Measurements from ENCODE around the gene FILIP1L. TPM values are rescaled to one million over a fixed set of nuclear protein-coding genes. Genes with fewer than 3 reads are reported as not detected.

The FILIP1L gene
- polyA plus RNA-seq, 1 experiment = 31.2 TPM

DNA sequence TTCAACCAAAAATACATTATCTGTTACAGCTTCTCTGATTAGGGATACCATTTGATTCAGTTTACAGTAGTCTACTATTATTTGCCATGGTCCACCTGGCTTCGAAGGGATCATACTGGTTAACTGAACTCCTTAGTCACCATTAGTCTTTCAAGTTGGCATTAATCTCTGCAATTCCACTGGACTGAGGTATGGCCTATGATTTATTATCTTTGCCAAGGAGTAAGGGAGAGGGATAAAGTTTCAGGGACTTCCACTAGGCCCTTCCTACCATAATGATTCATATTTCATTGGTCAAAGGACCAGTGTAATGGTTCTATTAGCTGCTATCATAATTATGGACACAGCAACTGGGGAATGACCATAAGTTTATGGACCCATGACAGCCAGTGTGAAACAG lies 303.9 kb downstream of the FILIP1L start:
- ChIA-PET POLR2A (no interaction called here), CTCF (no interaction called here)
- no peak overlapping the region for H3K4me3 ChIP-seq (ENCODE audit: low read depth, low read length)

DNA sequence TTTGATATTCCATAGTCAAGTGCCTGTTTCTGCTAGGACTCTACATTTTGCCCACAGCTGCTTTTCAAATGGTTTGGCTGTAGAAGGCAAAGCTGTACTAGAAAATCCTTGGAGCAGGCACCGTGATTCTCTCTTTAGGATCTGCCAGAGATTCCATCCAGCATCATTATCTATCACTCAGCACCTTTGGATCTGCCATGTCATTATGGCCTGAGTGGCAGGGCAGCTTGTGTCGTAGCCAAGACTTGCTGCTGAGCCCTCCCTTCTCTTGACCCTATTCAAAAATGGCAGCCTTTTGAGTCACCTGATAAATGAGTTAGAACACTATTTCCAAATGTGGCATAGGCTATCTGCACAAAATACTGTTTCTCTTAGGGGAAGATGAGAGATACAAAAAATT lies 304.7 kb downstream of the FILIP1L start:
- DNase-seq (ENCODE audit: low read depth) = no peak
- TF ChIP-seq, protein P1, sequence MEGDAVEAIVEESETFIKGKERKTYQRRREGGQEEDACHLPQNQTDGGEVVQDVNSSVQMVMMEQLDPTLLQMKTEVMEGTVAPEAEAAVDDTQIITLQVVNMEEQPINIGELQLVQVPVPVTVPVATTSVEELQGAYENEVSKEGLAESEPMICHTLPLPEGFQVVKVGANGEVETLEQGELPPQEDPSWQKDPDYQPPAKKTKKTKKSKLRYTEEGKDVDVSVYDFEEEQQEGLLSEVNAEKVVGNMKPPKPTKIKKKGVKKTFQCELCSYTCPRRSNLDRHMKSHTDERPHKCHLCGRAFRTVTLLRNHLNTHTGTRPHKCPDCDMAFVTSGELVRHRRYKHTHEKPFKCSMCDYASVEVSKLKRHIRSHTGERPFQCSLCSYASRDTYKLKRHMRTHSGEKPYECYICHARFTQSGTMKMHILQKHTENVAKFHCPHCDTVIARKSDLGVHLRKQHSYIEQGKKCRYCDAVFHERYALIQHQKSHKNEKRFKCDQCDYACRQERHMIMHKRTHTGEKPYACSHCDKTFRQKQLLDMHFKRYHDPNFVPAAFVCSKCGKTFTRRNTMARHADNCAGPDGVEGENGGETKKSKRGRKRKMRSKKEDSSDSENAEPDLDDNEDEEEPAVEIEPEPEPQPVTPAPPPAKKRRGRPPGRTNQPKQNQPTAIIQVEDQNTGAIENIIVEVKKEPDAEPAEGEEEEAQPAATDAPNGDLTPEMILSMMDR (IDR thresholded peaks at IDR 0.05; ENCODE audit: insufficient read depth, low read depth, low read length) = no peak
- CTCF ChIA-PET = interaction anchor here (0.6 to 2.3 kb wide), 5 partner anchors 15 to 211 kb away, joined by 3 to 13 read pairs (median 3); no protein-coding TSS in a partner anchor
- no peak overlapping the region for H3K4me3 ChIP-seq (ENCODE audit: low read depth, low read length)
- H3K36me3 ChIP-seq (ENCODE audit: control insufficient read depth, insufficient read depth, low read length) = no peaks in the 10 kb centered on the region
- POLR2A ChIA-PET = no interaction called here
- H3K27me3 ChIP-seq (ENCODE audit: control insufficient read depth, insufficient read depth, low read length) = peaks cover 2% of the 10 kb centered on the region; the same call in 1 of the 2 replicates

More for the DNA sequence above, 303.9 kb downstream of the FILIP1L start:
- Histone ChIP-seq H3K27me3 (ENCODE audit: control insufficient read depth, insufficient read depth, low read length) (peaks cover 2% of the 10 kb centered on the region; the same call in 1 of the 2 replicates), H3K36me3 (ENCODE audit: control insufficient read depth, insufficient read depth, low read length) (no peaks in the 10 kb centered on the region)
- DNase-seq (ENCODE audit: low read depth) = no peak
- TF ChIP-seq, protein P1 (IDR thresholded peaks at IDR 0.05; ENCODE audit: insufficient read depth, low read depth, low read length) = no peak

DNA sequence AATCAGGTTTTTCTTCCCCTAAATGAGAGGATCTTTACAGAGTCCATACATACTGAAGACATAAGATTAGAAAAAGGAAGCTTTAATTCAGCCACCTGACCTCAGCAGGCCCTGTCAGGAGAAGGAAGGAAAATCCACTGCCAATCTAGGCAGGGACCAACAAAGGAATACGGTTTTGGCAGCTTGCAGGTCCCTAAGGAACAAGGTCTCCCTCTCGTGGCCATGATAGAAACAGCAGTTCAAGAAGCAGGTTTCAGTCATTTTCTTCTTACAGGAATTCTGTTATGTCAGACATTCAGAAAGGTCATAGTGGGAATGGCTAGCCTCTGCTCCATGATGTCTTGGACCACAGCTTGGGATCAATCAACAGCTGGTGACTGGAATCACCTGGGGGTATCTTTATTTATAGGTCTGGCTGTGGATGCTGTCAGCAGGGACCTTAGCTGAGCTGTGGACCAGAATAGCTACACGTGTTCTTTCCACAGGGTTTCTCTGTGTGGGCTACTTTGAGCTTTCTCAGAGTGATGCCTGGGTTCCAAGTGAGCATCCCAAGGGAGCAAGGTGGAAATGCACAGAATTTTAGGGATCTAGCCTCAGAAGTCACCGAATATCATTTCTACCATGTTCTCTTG lies 306.0 kb downstream of the FILIP1L start:
- Histone ChIP-seq H3K4me3 (ENCODE audit: low read depth, low read length) (no peak overlapping the region), H3K36me3 (ENCODE audit: control insufficient read depth, insufficient read depth, low read length) (no peaks in the 10 kb centered on the region), H3K27me3 (ENCODE audit: control insufficient read depth, insufficient read depth, low read length) (peaks cover 2% of the 10 kb centered on the region; the same call in 1 of the 2 replicates)
- TF ChIP-seq, protein P1 (IDR thresholded peaks at IDR 0.05; ENCODE audit: insufficient read depth, low read depth, low read length) = peak; percentile 94
- ChIA-PET CTCF (interaction anchor here (0.5 to 2.3 kb wide), 20 partner anchors 9 to 980 kb away, joined by 3 to 13 read pairs (median 4); partner anchors contain the start of gene CMSS1), POLR2A (interaction anchor here (0.5 to 0.6 kb wide), 2 partner anchors 19 to 791 kb away, joined by 3 to 4 read pairs; no protein-coding TSS in a partner anchor)
- no peak for DNase-seq (ENCODE audit: low read depth)

DNA sequence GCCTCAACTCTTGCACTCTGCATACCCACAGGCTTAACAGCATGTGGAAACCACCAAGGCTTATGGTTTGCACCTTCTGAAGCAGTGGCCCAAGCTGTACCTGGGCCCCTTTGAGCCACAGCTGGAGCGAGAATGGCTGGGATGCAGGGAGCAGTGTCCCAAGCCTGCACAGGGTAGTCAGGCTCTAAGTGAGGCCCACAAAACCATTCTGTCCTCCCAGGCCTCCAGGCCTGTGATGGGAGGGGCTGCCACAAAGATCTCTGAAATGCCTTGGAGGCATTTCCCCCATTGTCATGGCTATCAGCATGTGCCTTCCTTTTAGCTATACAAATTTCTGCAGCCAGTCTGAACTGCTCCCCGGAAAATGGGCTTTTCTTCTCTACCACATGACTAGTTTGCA lies 309.1 kb downstream of the FILIP1L start:
- ChIA-PET CTCF (interaction anchor here (0.7 to 2.3 kb wide), 2 partner anchors 15 to 52 kb away, joined by 4 to 5 read pairs; no protein-coding TSS in a partner anchor), POLR2A (no interaction called here)
- no peak for DNase-seq (ENCODE audit: low read depth)
- Histone ChIP-seq H3K36me3 (ENCODE audit: control insufficient read depth, insufficient read depth, low read length) (no peaks in the 10 kb centered on the region), H3K4me3 (ENCODE audit: low read depth, low read length) (no peak overlapping the region), H3K27me3 (ENCODE audit: control insufficient read depth, insufficient read depth, low read length) (no peaks in the 10 kb centered on the region)
- TF ChIP-seq, protein P1 (IDR thresholded peaks at IDR 0.05; ENCODE audit: insufficient read depth, low read depth, low read length) = no peak

DNA sequence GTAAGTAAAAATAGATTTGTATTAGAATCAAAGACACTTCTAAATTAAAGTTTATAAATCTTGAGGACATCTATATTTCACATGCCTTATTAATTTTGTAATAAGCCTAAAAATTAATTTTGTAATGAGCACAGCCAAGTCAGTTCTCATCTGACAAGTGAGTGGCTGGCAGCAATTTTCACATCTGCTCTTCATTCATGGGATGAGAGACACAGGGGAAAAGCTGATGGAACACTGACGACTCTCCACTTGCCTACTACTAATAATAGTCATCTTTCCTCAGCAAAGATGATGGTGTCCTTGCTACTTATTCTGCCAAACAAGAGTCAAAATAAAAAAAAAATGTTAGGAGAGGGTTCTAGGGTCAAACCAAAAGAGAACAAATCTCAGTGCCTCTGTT lies 311.0 kb downstream of the FILIP1L start:
- no peaks in the 10 kb centered on the region for H3K36me3 ChIP-seq (ENCODE audit: control insufficient read depth, insufficient read depth, low read length)
- TF ChIP-seq, protein P1 (IDR thresholded peaks at IDR 0.05; ENCODE audit: insufficient read depth, low read depth, low read length) = no peak
- POLR2A ChIA-PET = no interaction called here
- H3K4me3 ChIP-seq (ENCODE audit: low read depth, low read length) = no peak overlapping the region
- no peak for DNase-seq (ENCODE audit: low read depth)
- H3K27me3 ChIP-seq (ENCODE audit: control insufficient read depth, insufficient read depth, low read length) = no peaks in the 10 kb centered on the region
- CTCF ChIA-PET = interaction anchor here (2.3 kb wide), 1 partner anchor 13 kb away, joined by 5 read pairs; no protein-coding TSS in a partner anchor
